PFSK-1 (cell line): ENCODE data around the gene MFAP4.

Experiments
- FOXP2 ChIP-seq: optimal IDR thresholded peaks from 2 replicates; pipeline ENCODE3; 2011; ENCODE audit warnings: borderline replicate concordance, control low read depth, inconsistent platforms; ENCODE audit not compliant: insufficient read depth; ENCODE audit errors: extremely low read length, extremely low read depth
- POLR2AphosphoS5 ChIP-seq: IDR thresholded peaks from 2 replicates; pipeline ENCODE4 v1.6.1; 2012; ENCODE audit warnings: low read depth, mild to moderate bottlenecking, control low read depth, low read length, moderate library complexity
- REST ChIP-seq, 2 experiments: IDR thresholded peaks; 2 replicates each; pipeline versions ENCODE4 v1.6.1 to v1.8.0; 2011 to 2012; ENCODE audit warnings: low read depth in 2 of 2, low read length in 2 of 2, control low read depth in 1 of 2, inconsistent platforms in 1 of 2, mild to moderate bottlenecking in 1 of 2, moderate library complexity in 1 of 2; ENCODE audit not compliant: insufficient read depth in 1 of 2
- SIN3A ChIP-seq: IDR thresholded peaks from 2 replicates; pipeline ENCODE4 v1.6.1; 2012; ENCODE audit warnings: mild to moderate bottlenecking, low read length, moderate library complexity, borderline replicate concordance; ENCODE audit not compliant: insufficient read depth
- TAF1 ChIP-seq: IDR thresholded peaks from 2 replicates; pipeline ENCODE4 v1.6.1; 2012; ENCODE audit warnings: low read length, control low read depth, borderline replicate concordance; ENCODE audit not compliant: insufficient read depth

The MFAP4 gene

GRCh38 chr17:19346351-19347255, 40.4 kb downstream of the MFAP4 start:
- TF ChIP-seq REST (IDR thresholded peaks at IDR 0.05; ENCODE audit: insufficient read depth in 1 of 2, low read depth in 2 of 2, low read length in 2 of 2) (no peak), TAF1 (peak; percentile 27; the same call in 1 of the 2 replicates), POLR2AphosphoS5 (no peak), SIN3A (no peak), FOXP2 (peak; percentile 32)

GRCh38 chr17:19345486-19346350, 41.3 kb downstream of the MFAP4 start:
- no peak for TF ChIP-seq FOXP2
- TF ChIP-seq TAF1: no peak
- TF ChIP-seq REST (IDR thresholded peaks at IDR 0.05; ENCODE audit: insufficient read depth in 1 of 2, low read depth in 2 of 2, low read length in 2 of 2): no peak
- no peak for TF ChIP-seq SIN3A
- TF ChIP-seq POLR2AphosphoS5: no peak

GRCh38 chr17:19345067-19345460, 41.9 kb downstream of the MFAP4 start:
- TF ChIP-seq SIN3A: no peak
- TF ChIP-seq FOXP2: no peak
- TF ChIP-seq POLR2AphosphoS5: no peak

- TF ChIP-seq TAF1 (no peak), SIN3A (no peak), REST (IDR thresholded peaks at IDR 0.05; ENCODE audit: insufficient read depth in 1 of 2, low read depth in 2 of 2, low read length in 2 of 2) (no peak), POLR2AphosphoS5 (no peak), FOXP2 (no peak)
These were observed 42.5 kb downstream of the MFAP4 start for GRCh38 chr17:19344311-19345066.
